HCT116 (cell line): ENCODE measurements around the gene SIX5. TPM values are rescaled to one million over a fixed set of nuclear protein-coding genes. Genes with fewer than 3 reads are reported as not detected.

ENCODE experiments used
- ATAC-seq: fragments of 200-7000 bp; cut with Tn5 transposase; 2 replicates; pipeline ENCODE4 v1.9.1; 2020; ENCODE audit warnings: mild to moderate bottlenecking, moderate library complexity
- BruUV-seq: library from RNA; stranded (reverse); fragments of 400-500 nt; replicated peaks from 2 replicates; lab custom pipeline; 2021; lab: Mats Ljungman, UMichigan
- CTCF ChIA-PET: fragments of 300-600 bp; sonication (Branson Sonifier 250); formaldehyde crosslinking; loops from one replicate; lab custom pipeline; 2021; ENCODE audit warnings: antibody characterized with exemption; lab: Charles Lee
- POLR2A ChIA-PET: fragments of 300-600, 350-600 bp; sonication (Branson Sonifier 250); formaldehyde crosslinking; loops from one replicate; lab custom pipeline; 2021; ENCODE audit warnings: antibody characterized with exemption; lab: Charles Lee
- RAD21 ChIA-PET, 2 experiments: fragments of 300-600 bp; sonication (Branson Sonifier 250); formaldehyde crosslinking; loops; one replicate each; lab custom pipeline; 2023; ENCODE audit warnings: low total read pairs in 2 of 2; ENCODE audit not compliant: uncharacterized antibody in 2 of 2, unreplicated experiment in 2 of 2, low non-redundant PET in 1 of 2; lab: Charles Lee
- DNase-seq: peaks from one replicate; pipeline ENCODE4 v3.0.0-alpha.2; 2010; ENCODE audit warnings: low read depth, low spot score
- H2AFZ ChIP-seq: fragments of 200-600 bp; shearing (Covaris generic), sonication (generic); 2 replicates; pipeline ENCODE4 v1.6.1; 2017; ENCODE audit warnings: low read depth, mixed run types, mixed read lengths, antibody characterized with exemption, low read length; ENCODE audit not compliant: poor library complexity, severe bottlenecking
- H3K27ac ChIP-seq: 2 replicates; pipeline ENCODE4 v1.5.1; 2012; ENCODE audit warnings: low read depth, low read length
- H3K27me3 ChIP-seq: fragments of 200-600 bp; sonication (generic); 2 replicates; pipeline ENCODE4 v1.6.1; 2016; ENCODE audit warnings: mixed run types, low read length, mixed read lengths; ENCODE audit not compliant: insufficient read depth
- H3K36me3 ChIP-seq, 2 experiments: fragments of 200-500 bp in 1 of 2; fragments of 200-600 bp in 1 of 2; sonication (Bioruptor generic) in 1 of 2; sonication (generic) in 1 of 2; 2 replicates each; pipeline versions ENCODE4 v1.5.1 to v1.6.1; 2014 to 2016; ENCODE audit warnings: low read length in 2 of 2, inconsistent platforms in 1 of 2, mixed read lengths in 1 of 2, mixed run types in 1 of 2; ENCODE audit not compliant: insufficient read depth in 2 of 2, control insufficient read depth in 1 of 2
- H3K4me1 ChIP-seq, 2 experiments: fragments of 200-600 bp in 1 of 2; sonication (generic) in 1 of 2; 2 replicates each; pipeline versions ENCODE4 v1.5.1 to v1.6.1; 2012 to 2017; ENCODE audit warnings: low read length in 2 of 2, inconsistent platforms in 1 of 2, mild to moderate bottlenecking in 1 of 2, mixed read lengths in 1 of 2, mixed run types in 1 of 2, moderate library complexity in 1 of 2; ENCODE audit not compliant: insufficient read depth in 2 of 2, control insufficient read depth in 1 of 2
- H3K4me2 ChIP-seq: fragments of 200-600 bp; sonication (generic); 2 replicates; pipeline ENCODE4 v1.6.1; 2017; ENCODE audit warnings: mixed run types, low read length, mixed read lengths
- H3K4me3 ChIP-seq, 2 experiments: fragments of 200-600 bp in 1 of 2; sonication (generic) in 1 of 2; replicated peaks in 1 of 2; 2 replicates each; pipeline ENCODE4 v1.5.1; 2011 to 2016; ENCODE audit warnings: low read length in 2 of 2, control low read depth in 1 of 2, low read depth in 1 of 2, mild to moderate bottlenecking in 1 of 2, mixed read lengths in 1 of 2, mixed run types in 1 of 2
- H3K79me2 ChIP-seq: fragments of 200-600 bp; sonication (generic); 2 replicates; pipeline ENCODE4 v1.6.1; 2017; ENCODE audit warnings: mild to moderate bottlenecking, mixed run types, low read length, moderate library complexity, mixed read lengths; ENCODE audit not compliant: insufficient read depth
- H3K9ac ChIP-seq: fragments of 200-600 bp; sonication (generic); 2 replicates; pipeline ENCODE4 v1.6.1; 2016; ENCODE audit warnings: low read length, mixed read lengths
- H3K9me2 ChIP-seq: fragments of 200-600 bp; sonication (generic), shearing (Covaris generic); 2 replicates; pipeline ENCODE4 v1.6.1; 2017; ENCODE audit warnings: mixed run types, mild to moderate bottlenecking, moderate library complexity; ENCODE audit not compliant: insufficient read depth
- H3K9me3 ChIP-seq, 2 experiments: fragments of 200-500 bp in 1 of 2; fragments of 200-600 bp in 1 of 2; sonication (Bioruptor generic) in 1 of 2; sonication (generic) in 1 of 2; 2 replicates each; pipeline ENCODE4 v1.6.1; 2014 to 2017; ENCODE audit warnings: low read length in 2 of 2, mixed read lengths in 2 of 2, inconsistent platforms in 1 of 2, low read depth in 1 of 2, mild to moderate bottlenecking in 1 of 2, mixed run types in 1 of 2, moderate library complexity in 1 of 2; ENCODE audit not compliant: control insufficient read depth in 1 of 2, insufficient read depth in 1 of 2
- H4K20me1 ChIP-seq: fragments of 200-600 bp; sonication (generic), shearing (Covaris generic); 2 replicates; pipeline ENCODE4 v1.6.1; 2017; ENCODE audit warnings: mixed run types, mild to moderate bottlenecking, moderate library complexity; ENCODE audit not compliant: insufficient read depth
- ELF1 ChIP-seq: IDR thresholded peaks from 2 replicates; pipeline ENCODE4 v1.6.1; 2012; ENCODE audit warnings: low read depth, borderline replicate concordance
- EZH2phosphoT487 ChIP-seq: fragments of 200-600 bp; IDR thresholded peaks from 2 replicates; pipeline ENCODE4 v1.6.1; 2018; ENCODE audit warnings: antibody characterized with exemption, borderline replicate concordance
- POLR2A ChIP-seq: IDR thresholded peaks from 2 replicates; pipeline ENCODE4 v1.7.0; 2011; ENCODE audit warnings: borderline replicate concordance; ENCODE audit not compliant: insufficient read depth, insufficient read length; ENCODE audit errors: extremely low read depth
- REST ChIP-seq: IDR thresholded peaks from 2 replicates; pipeline ENCODE4 v1.6.1; 2012; ENCODE audit warnings: low read depth
- SP1 ChIP-seq: IDR thresholded peaks from 2 replicates; pipeline ENCODE4 v1.6.1; 2012; ENCODE audit warnings: low read depth
- SRF ChIP-seq: IDR thresholded peaks from 2 replicates; pipeline ENCODE4 v1.6.1; 2012; ENCODE audit warnings: low read depth
- ZNF274 ChIP-seq: fragments of 200-500 bp; sonication (Bioruptor generic); IDR thresholded peaks from 2 replicates; pipeline ENCODE4 v1.6.1; 2014; ENCODE audit warnings: mild to moderate bottlenecking, low read depth, low read length, inconsistent platforms
- intact Hi-C: fragments of 100-400 bp; cut with micrococcal nuclease; formaldehyde crosslinking; loops from 2 replicates; pipeline ENCODE4 v1.10.0; 2022
- total RNA-seq: library from RNA; stranded (reverse); gene quantifications from one replicate; pipeline ENCODE4 v1.2.1, GENCODE V29; 2021; ENCODE audit not compliant: unreplicated experiment
- TF ChIP-seq, protein P1 (sequence below): IDR thresholded peaks from 2 replicates; pipeline ENCODE4 v1.6.1; 2012
- TF ChIP-seq, protein P2 (sequence below): IDR thresholded peaks from 2 replicates; pipeline ENCODE4 v1.6.1; 2011; ENCODE audit warnings: mild to moderate bottlenecking, low read length, moderate library complexity; ENCODE audit not compliant: insufficient replicate concordance; ENCODE audit errors: extremely low read depth

Gene SIX5
- total RNA-seq, 1 experiment from 2014 or later, result 18.3 TPM

GRCh38 chr19:45767410-45767880 lies 1.6 kb downstream of the SIX5 start (continued):
- TF ChIP-seq ELF1, result no peak
- TF ChIP-seq, protein P1, sequence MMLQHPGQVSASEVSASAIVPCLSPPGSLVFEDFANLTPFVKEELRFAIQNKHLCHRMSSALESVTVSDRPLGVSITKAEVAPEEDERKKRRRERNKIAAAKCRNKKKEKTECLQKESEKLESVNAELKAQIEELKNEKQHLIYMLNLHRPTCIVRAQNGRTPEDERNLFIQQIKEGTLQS, result no peak

DNA sequence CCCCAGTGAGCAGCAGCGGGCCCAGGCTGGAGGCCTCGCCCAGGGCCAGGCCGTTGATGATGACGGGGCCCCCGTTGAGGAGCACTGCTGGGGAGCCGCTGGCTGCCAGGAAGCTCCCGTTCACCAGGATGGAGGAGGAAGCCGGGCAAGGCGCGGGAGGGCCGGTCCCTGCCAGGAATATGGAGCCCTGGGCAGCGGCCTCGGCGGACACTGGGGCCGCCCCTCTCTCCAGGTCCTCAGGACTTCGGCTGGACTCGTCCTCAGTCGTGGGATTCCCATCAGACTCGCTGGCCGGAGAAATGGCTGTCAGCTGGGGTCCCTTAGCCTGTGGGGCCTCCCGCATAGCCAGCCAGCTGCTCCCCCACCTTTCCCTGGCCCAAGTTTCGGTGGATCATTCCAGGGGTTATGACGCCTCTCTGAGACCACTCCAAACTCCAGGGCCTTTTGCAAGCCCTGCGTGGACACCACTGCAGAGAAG lies 2.1 kb downstream of the SIX5 start:
- Histone ChIP-seq H3K4me1 (peaks cover 14 to 48% of the 10 kb centered on the region in 2 experiments), H3K9me2 (no peaks in the 10 kb centered on the region), H4K20me1 (no peaks in the 10 kb centered on the region), H3K9ac (peak overlapping the region; percentile 84), H3K4me3 (peak overlapping the region; percentile 80 to 84), H3K79me2 (no peaks in the 10 kb centered on the region), H3K4me2 (peak overlapping the region; percentile 92), H3K9me3 (no peaks in the 10 kb centered on the region), H2AFZ (no peak overlapping the region), H3K27ac (peak overlapping the region; percentile 98), H3K27me3 (no peaks in the 10 kb centered on the region), H3K36me3 (no peaks in the 10 kb centered on the region)
- intact Hi-C loops, result no loop called here
- TSS peak; percentile 35 for BruUV-seq
- ATAC-seq (no peak), DNase-seq (no peak)
- TF ChIP-seq, protein P2, sequence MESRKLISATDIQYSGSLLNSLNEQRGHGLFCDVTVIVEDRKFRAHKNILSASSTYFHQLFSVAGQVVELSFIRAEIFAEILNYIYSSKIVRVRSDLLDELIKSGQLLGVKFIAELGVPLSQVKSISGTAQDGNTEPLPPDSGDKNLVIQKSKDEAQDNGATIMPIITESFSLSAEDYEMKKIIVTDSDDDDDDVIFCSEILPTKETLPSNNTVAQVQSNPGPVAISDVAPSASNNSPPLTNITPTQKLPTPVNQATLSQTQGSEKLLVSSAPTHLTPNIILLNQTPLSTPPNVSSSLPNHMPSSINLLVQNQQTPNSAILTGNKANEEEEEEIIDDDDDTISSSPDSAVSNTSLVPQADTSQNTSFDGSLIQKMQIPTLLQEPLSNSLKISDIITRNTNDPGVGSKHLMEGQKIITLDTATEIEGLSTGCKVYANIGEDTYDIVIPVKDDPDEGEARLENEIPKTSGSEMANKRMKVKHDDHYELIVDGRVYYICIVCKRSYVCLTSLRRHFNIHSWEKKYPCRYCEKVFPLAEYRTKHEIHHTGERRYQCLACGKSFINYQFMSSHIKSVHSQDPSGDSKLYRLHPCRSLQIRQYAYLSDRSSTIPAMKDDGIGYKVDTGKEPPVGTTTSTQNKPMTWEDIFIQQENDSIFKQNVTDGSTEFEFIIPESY, result no peak
- no peak for TF ChIP-seq SRF
- no peak for TF ChIP-seq SP1
- TF ChIP-seq EZH2phosphoT487, result no peak
- TF ChIP-seq POLR2A, result no peak
- no peak for TF ChIP-seq ZNF274
- no peak for TF ChIP-seq REST
- CTCF ChIA-PET, result interaction anchor here (1.0 kb wide), 1 partner anchor 75 kb away, joined by 3 read pairs; the partner anchor contains the start of genes QPCTL and SNRPD2
- RAD21 ChIA-PET, result interaction anchor here in 1 of 2 experiments (0.5 kb wide), 1 partner anchor 14 kb away, joined by 3 read pairs; no protein-coding TSS in a partner anchor
- POLR2A ChIA-PET, result no interaction called here
